Stimulated activated CD4-positive, alpha-beta T cell treated with anti-CD3 and anti-CD28 coated beads, Interleukin-4, amount 100 ng/mL, for 24 hours (primary cell): ENCODE measurements around the gene HRCT1.
"Not testable (repeated sequence)": the region's sequence is repeated elsewhere in the genome, so short reads cannot be mapped to it uniquely, and the experiment has no call there.

Source experiments
- DNase-seq: peaks from one replicate; pipeline ENCODE4 v3.0.0-alpha.2; 2020

HRCT1 gene

GRCh38 chr9:35919212-35920008 is 13.4 kb downstream of the HRCT1 start:
- no peak for DNase-seq

GRCh38 chr9:35920051-35920620 is 14.1 kb downstream of the HRCT1 start:
- no peak for DNase-seq

GRCh38 chr9:35923598-35923926 is 17.6 kb downstream of the HRCT1 start:
- DNase-seq: no peak

- peak; percentile 64 for DNase-seq
These were observed 18.1 kb downstream of the HRCT1 start for GRCh38 chr9:35923927-35924763.

GRCh38 chr9:35928591-35929452 is 22.8 kb downstream of the HRCT1 start:
- DNase-seq: no peak

DNA sequence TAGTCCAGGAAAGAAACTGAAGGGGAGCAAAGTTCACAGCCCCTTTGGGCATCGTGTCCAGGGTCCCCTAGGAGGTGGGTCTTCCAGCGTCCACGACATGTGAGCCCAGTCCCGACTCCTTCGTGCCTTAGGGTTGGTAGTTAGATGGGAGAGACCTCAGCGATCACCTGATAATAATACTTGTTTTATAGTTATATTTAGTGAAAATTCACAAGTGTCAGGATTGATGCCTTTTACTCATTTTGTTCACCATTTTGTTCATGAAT is 23.4 kb downstream of the HRCT1 start:
- no peak for DNase-seq

DNA sequence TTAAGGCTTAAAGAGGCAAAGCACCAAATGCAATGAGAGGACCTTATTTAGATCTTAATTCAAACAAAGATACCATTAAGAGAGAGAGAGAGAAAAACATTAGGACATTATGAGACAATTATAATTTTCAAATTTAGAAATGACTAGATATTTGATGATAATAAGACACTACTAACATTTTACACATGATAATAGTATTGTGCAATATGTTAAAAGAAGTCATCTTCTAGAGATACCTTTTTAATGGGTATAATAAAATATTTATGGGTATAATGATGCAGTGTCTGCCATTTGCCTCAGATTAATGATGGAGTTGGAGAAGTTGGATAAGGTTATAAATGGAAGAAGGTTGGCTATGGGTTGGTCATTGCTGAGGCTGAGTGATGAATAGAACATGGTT is 24.5 kb downstream of the HRCT1 start:
- DNase-seq: no peak

- no peak for DNase-seq
These were observed 25.0 kb downstream of the HRCT1 start for GRCh38 chr9:35930989-35931388.

DNA sequence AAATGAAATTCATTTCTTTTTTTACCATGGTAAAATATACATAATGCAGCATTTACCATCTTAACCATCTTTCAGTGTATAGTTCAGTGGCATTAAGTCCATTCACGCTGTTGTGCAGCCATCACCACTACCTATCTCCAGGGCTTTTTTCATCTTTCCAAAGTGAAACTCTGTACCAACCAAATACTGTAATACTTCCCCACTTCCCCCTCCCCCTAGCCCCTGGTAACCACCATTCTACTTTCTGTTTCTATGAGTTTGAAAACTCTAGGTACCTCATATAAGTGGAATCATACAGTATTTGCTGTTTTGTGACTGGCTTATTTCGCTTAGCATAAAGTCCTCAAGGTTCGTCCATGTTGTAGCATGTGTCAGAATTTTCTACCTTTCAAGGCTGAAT is 26.7 kb downstream of the HRCT1 start:
- DNase-seq: no peak

DNA sequence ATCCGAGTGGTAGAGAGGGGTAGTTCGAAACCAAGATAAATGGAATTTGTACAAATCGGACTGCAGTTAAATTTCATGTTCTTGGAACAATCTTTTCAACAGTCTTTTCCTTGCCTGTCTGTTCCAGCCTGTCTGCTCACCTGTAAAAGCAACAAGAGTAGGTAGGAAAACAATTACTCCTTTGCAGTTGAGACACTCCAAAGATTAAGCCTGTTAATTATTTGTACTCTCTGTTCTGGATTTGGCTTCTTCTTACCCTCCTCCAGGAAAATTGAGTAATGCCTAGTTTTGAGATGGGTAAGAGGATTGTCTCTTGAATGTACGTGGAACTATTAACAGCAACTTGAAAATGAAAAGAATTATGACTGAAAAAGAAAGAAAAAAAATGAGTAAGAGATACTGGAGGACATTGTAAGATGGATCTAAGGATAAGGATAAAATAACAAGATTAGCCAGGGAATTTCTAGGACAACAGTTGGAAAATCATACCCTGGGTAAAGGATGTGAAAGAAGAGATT is 27.6 kb downstream of the HRCT1 start:
- no peak for DNase-seq

- not testable (repeated sequence) for DNase-seq
These were observed 28.1 kb downstream of the HRCT1 start for GRCh38 chr9:35934069-35934468.

- no peak for DNase-seq
These were observed 29.3 kb downstream of the HRCT1 start for GRCh38 chr9:35935261-35935660.

DNA sequence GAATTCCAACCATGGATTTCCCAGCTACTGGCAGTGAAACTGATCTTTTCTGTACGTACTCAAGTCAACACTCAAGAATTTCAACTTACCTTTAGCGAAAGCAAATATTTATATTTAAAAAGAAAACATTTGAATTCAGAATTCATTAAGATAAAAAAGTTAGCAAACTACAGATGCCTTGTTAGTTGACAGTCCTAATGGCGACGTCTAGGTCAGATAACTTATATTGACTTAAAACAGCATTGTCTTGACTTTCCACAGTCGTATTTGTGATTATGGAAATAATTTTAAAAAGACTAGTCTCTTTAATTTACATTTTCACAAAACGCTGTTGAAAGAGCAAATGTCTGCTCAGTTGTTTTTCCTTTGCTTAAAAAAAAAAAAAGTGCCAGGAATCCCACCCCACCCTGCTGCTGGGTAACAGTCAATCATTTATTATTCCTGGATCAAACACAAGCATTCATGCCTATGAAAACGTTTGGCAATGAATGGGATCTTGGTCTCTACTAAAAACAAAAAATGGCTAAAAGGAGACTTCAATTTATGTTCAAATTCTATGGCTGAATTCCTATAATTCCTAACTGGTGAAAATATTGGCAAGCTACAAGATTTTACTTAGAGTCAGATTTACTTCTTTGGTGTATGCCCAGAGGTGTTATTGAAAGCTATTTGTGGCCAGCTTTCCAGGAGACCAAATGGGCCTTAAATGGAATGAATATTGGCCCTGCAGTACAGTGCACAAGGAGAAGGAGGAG is 29.9 kb downstream of the HRCT1 start:
- DNase-seq: no peak

DNA sequence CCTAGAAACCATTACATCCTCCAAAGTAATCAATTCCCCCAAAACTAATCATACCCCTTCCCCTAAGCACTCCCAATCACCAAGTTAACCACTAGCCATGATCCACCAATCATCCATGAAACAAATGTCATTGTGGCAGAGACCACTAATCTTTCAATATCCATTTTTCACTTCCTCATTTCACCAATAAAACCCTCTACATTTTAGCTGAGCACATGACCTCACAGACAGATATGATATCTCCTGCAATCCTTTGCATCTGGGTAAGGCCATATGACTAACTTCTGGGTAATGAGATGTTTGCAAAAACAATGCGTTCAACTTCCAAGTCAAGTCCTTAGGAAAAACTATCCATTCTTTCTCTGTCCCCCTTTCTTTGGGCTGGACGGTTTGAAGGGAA is 31.2 kb downstream of the HRCT1 start:
- no peak for DNase-seq

DNA sequence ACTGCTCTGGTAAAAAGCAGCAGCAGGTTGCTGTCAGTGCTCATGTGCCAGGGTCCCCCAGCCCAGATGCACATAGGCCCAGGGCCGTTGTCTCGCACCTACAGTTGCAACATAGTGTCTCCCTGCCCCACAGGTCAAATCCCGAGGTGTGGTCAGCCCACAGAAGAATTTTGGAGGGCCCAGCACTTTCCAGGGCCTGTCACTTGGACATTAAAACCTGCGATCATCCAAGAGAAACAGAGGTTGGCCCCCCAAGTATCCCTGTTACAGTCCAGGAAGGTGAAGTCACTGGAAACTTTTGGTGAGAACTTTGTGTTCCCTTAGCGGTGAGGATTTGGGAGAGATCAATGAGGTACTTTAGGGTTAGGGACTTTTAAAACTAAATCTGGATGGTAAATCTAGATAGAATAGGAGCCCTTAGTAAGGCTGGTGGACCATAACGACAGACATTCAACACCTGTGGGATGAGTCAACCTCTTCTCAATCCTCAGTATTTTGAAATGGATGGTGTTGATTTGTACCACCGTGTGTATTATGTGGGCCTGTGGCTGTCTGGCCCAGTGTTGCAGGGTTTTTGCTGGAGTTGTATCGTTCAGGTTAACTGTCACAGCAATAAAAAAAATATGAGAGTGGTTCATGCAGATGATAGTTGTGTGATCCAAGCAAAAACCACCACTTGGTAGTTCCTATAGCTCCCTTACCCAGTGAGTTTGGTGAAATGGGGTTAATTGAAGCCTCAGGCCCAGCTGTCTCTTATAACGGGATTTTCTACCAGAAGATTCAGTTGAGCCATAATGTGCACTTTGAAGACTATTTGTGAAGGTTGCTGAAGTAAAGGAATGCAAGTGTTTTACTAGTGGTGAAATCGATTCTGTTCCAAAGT is 32.7 kb downstream of the HRCT1 start:
- no peak for DNase-seq

DNA sequence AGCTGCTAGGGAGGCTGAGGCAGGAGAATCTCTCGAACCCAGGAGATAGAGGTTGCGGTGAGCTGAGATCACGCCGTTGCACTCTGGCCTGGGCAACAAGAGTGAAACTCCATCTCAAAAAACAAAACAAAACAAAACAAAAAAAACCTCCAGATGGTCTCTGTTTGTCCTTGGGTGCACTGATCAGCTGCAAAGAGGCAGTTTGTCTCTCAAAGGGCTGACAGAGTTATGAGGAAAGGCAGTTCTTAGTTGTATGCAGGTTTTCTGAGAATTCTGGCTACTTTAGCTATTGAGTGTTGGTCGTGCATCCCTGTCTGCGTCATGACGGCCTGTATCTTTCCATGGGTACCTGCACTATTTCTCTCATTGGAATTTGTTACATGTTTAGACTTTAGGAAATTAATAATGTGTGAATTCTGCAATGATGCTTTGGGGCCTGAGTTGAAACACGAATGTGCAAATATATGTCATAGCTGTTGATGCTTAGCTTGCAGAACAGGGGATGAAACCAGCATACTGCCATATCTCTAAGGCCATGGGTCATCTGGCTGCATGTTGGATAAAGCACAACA is 33.8 kb downstream of the HRCT1 start:
- no peak for DNase-seq

- DNase-seq: peak; percentile 33
These were observed 34.7 kb downstream of the HRCT1 start for GRCh38 chr9:35940458-35941407.

DNA sequence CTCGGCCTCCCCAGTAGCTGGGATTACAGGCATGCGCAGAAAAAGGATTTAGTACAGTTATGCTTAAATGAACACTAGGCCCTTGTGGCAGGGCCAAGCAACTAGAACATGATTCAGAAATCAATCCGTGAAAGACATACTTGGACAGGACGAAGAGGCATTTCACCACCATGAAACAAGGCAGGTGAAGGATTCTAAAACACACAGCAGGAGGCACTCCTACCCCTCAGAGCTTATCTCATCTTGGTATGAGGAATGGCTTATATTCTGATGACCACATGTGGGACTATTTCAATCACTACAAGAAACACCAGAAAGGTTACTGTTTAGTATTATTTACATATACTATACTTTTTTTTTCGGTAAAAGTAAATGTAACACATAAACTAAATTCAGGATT is 36.3 kb downstream of the HRCT1 start:
- DNase-seq: no peak

DNA sequence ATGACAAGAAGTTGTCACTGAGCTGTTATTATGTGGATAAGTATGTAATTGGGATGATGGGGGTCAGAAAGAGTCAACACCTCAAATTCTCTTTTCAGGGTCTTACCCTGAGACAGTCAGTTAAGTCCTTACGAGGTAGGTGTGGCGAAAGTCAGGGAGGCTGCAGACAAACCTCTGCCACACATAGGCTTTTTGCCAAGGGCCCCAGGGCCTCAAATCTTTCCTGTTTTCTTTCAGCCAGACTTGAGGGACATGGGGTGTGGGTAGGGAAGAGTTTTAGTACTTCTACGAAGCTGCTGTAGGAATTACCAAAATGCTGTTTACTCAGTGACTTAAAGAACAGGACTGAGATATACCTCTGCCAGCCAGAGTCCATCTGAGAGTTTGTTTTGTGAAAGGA is 38.2 kb downstream of the HRCT1 start:
- no peak for DNase-seq

- no peak for DNase-seq
These were observed 38.8 kb downstream of the HRCT1 start for GRCh38 chr9:35944841-35945240.
